K562 (cell line): ENCODE results near the gene RNF212B. TPM values are rescaled to one million over a fixed set of nuclear protein-coding genes. Genes with fewer than 3 reads are reported as not detected.

ENCODE experiments used
- ARNT ChIP-seq, 2 experiments: fragments of 450-650 bp; IDR thresholded peaks; 2 replicates each; pipeline ENCODE4 v1.6.1; 2016; ENCODE audit warnings: mild to moderate bottlenecking in 1 of 2
- HDAC1 ChIP-seq, 2 experiments: fragments of 450-650 bp; IDR thresholded peaks; 2 replicates each; pipeline ENCODE4 v1.6.1; 2016 to 2017; ENCODE audit warnings: inconsistent platforms in 1 of 2, mild to moderate bottlenecking in 1 of 2, moderate library complexity in 1 of 2
- HDGF ChIP-seq: fragments of 450-650 bp; IDR thresholded peaks from 2 replicates; pipeline ENCODE4 v1.6.1; 2016
- KAT8 ChIP-seq: fragments of 450-650 bp; IDR thresholded peaks from 2 replicates; pipeline ENCODE4 v1.6.1; 2016; ENCODE audit warnings: low read depth, mild to moderate bottlenecking
- KDM1A ChIP-seq, 2 experiments: fragments of 450-650 bp; IDR thresholded peaks; 2 replicates each; pipeline ENCODE4 v1.6.1; 2016; ENCODE audit warnings: mild to moderate bottlenecking in 2 of 2
- NR1H2 ChIP-seq: sonication (generic); formaldehyde crosslinking; IDR thresholded peaks from 2 replicates; pipeline ENCODE4 v1.4.0; 2020; ENCODE audit warnings: mild to moderate bottlenecking, missing genetic modification reagents
- SRSF3 ChIP-seq: fragments of 200-400 bp; formaldehyde crosslinking; IDR thresholded peaks from 2 replicates; pipeline ENCODE4 v1.6.1; 2016; ENCODE audit warnings: mild to moderate bottlenecking, low read length, moderate library complexity; ENCODE audit not compliant: insufficient read depth
- TGIF2 ChIP-seq: sonication (generic); formaldehyde crosslinking; IDR thresholded peaks from 2 replicates; pipeline ENCODE4 v1.8.1; 2022; ENCODE audit warnings: mild to moderate bottlenecking, missing genetic modification reagents, moderate library complexity
- TSC22D4 ChIP-seq: fragments of 450-650 bp; IDR thresholded peaks from 2 replicates; pipeline ENCODE4 v1.6.1; 2016; ENCODE audit warnings: missing genetic modification characterization, missing biosample characterization, control low read depth
- ZNF408 ChIP-seq: fragments of 250-450 bp; sonication (Bioruptor Pico); IDR thresholded peaks from 2 replicates; pipeline ENCODE4 v1.4.0; 2020; ENCODE audit warnings: low read depth, mild to moderate bottlenecking, moderate library complexity
- polyA plus RNA-seq, 8 experiments: library from polyadenylated mRNA; depleted of rRNA in 4 of 8; stranded (reverse) in 5 of 8; unstranded in 3 of 8; fragments of >200 nt; fragmentation: Nextera tagmentation in 2 of 8; fragmentation: Illumina TruSeq in 1 of 8; extraction: Ambion mirVana in 2 of 8; extraction: Trizol in 1 of 8; gene quantifications; 2 replicates each; pipeline versions ENCODE4 v1.2.1 to v1.2.3, GENCODE V29; 2011 to 2014; ENCODE audit warnings: inconsistent platforms in 1 of 8, missing spikeins in 1 of 8
- total RNA-seq, 7 experiments: library from RNA; depleted of rRNA in 6 of 7; stranded (reverse); fragments of >200 nt in 6 of 7; fragmentation: Illumina TruSeq in 2 of 7; extraction: Trizol in 2 of 7; gene quantifications; 2 replicates each; pipeline versions ENCODE4 v1.2.1 to v1.2.3, GENCODE V29; 2011 to 2021; ENCODE audit warnings: low replicate concordance in 1 of 7
- TF ChIP-seq, protein P1 (sequence below): fragments of 450-650 bp; IDR thresholded peaks from one replicate; pipeline ENCODE4 v1.6.1; 2018; ENCODE audit warnings: mild to moderate bottlenecking, moderate library complexity; ENCODE audit not compliant: partially characterized antibody
- TF ChIP-seq, protein P2 (sequence below): sonication (generic); formaldehyde crosslinking; IDR thresholded peaks from 2 replicates; pipeline ENCODE4 v1.8.1; 2023; ENCODE audit warnings: mild to moderate bottlenecking, missing genetic modification reagents
- TF ChIP-seq, protein P3 (sequence below): fragments of 450-650 bp; formaldehyde crosslinking; conservative IDR thresholded peaks from 2 replicates; pipeline ENCODE4 v1.4.0; 2022; ENCODE audit warnings: mild to moderate bottlenecking, missing genetic modification characterization
- TF ChIP-seq, protein P4 (sequence below): sonication (generic); formaldehyde crosslinking; IDR thresholded peaks from 2 replicates; pipeline ENCODE4 v1.8.1; 2022; ENCODE audit warnings: missing genetic modification reagents
- TF ChIP-seq, protein P5 (sequence below): fragments of 250-450 bp; sonication (Bioruptor Pico); IDR thresholded peaks from 2 replicates; pipeline ENCODE4 v1.8.0; 2022; ENCODE audit warnings: inconsistent platforms, mild to moderate bottlenecking, moderate library complexity, borderline replicate concordance
- TF ChIP-seq, protein P6 (sequence below): fragments of 250-450 bp; sonication (Bioruptor Pico); IDR thresholded peaks from 2 replicates; pipeline ENCODE4 v1.5.0; 2020; ENCODE audit warnings: mild to moderate bottlenecking
- TF ChIP-seq, protein P7 (sequence below): fragments of 250-450 bp; sonication (Bioruptor Pico); IDR thresholded peaks from 2 replicates; pipeline ENCODE4 v1.8.0; 2021; ENCODE audit warnings: moderate library complexity, mild to moderate bottlenecking, inconsistent platforms

RNF212B gene
- total and polyA plus RNA-seq, 9 of the 15 experiments (the other 6 are each of a cell fraction or from before 2014, with no cell fraction given): 0.15 to 0.43 (median 0.27) TPM; not detected in 3

DNA sequence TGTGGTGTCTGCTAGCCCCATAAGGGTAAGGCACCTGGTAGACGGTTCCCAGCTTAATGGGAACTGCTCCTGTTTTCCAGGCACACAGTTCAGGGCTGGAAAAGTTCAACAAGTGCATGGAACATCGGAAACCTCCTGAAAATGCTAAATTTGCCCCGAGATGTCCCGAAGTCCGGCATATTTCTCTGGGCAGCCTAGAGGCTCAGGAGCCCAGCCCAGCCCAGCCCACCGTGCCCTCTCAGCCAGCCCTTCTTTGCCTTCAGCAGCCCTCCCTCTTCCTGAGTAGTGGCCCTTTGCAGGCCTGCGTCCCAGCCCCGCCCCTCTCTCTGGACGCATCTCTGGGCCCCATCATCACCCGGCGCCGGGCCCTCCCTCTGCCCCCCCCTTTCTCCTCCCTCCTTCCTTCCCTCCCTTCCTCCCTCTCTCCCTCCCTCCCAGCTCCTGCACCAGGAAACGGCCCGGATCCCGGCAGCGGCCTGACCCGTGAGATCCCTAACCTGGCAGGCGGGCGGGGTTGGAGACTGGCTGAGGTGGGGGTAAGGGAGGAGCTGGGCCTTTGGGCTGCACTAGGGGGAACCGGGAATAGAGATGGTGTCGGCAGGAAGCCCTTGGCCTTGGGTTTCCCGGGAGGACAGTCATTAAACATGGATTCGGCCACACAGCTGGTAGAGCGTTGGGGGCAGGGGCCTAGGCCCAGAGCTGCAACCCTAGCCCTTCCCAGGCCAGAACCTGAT is 68.8 kb downstream of the RNF212B start, which contains the start of gene BCL2L2 (continued):
- TF ChIP-seq, protein P1, sequence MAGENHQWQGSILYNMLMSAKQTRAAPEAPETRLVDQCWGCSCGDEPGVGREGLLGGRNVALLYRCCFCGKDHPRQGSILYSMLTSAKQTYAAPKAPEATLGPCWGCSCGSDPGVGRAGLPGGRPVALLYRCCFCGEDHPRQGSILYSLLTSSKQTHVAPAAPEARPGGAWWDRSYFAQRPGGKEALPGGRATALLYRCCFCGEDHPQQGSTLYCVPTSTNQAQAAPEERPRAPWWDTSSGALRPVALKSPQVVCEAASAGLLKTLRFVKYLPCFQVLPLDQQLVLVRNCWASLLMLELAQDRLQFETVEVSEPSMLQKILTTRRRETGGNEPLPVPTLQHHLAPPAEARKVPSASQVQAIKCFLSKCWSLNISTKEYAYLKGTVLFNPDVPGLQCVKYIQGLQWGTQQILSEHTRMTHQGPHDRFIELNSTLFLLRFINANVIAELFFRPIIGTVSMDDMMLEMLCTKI: no peak
- no peak for TF ChIP-seq HDGF
- TF ChIP-seq, protein P2, sequence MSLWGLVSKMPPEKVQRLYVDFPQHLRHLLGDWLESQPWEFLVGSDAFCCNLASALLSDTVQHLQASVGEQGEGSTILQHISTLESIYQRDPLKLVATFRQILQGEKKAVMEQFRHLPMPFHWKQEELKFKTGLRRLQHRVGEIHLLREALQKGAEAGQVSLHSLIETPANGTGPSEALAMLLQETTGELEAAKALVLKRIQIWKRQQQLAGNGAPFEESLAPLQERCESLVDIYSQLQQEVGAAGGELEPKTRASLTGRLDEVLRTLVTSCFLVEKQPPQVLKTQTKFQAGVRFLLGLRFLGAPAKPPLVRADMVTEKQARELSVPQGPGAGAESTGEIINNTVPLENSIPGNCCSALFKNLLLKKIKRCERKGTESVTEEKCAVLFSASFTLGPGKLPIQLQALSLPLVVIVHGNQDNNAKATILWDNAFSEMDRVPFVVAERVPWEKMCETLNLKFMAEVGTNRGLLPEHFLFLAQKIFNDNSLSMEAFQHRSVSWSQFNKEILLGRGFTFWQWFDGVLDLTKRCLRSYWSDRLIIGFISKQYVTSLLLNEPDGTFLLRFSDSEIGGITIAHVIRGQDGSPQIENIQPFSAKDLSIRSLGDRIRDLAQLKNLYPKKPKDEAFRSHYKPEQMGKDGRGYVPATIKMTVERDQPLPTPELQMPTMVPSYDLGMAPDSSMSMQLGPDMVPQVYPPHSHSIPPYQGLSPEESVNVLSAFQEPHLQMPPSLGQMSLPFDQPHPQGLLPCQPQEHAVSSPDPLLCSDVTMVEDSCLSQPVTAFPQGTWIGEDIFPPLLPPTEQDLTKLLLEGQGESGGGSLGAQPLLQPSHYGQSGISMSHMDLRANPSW (CRISPR knock-in tag): no peak; the same call in 1 of the 2 replicates
- TF ChIP-seq, protein P3, sequence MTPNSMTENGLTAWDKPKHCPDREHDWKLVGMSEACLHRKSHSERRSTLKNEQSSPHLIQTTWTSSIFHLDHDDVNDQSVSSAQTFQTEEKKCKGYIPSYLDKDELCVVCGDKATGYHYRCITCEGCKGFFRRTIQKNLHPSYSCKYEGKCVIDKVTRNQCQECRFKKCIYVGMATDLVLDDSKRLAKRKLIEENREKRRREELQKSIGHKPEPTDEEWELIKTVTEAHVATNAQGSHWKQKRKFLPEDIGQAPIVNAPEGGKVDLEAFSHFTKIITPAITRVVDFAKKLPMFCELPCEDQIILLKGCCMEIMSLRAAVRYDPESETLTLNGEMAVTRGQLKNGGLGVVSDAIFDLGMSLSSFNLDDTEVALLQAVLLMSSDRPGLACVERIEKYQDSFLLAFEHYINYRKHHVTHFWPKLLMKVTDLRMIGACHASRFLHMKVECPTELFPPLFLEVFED (CRISPR knock-in tag): no peak
- TF ChIP-seq, protein P4, sequence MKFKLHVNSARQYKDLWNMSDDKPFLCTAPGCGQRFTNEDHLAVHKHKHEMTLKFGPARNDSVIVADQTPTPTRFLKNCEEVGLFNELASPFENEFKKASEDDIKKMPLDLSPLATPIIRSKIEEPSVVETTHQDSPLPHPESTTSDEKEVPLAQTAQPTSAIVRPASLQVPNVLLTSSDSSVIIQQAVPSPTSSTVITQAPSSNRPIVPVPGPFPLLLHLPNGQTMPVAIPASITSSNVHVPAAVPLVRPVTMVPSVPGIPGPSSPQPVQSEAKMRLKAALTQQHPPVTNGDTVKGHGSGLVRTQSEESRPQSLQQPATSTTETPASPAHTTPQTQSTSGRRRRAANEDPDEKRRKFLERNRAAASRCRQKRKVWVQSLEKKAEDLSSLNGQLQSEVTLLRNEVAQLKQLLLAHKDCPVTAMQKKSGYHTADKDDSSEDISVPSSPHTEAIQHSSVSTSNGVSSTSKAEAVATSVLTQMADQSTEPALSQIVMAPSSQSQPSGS (CRISPR knock-in tag): no peak
- peak in 1 of 2 experiments; percentile 35; a peak in 1 of 4 replicates for TF ChIP-seq ARNT (IDR thresholded peaks at IDR 0.05)
- no peak for TF ChIP-seq NR1H2 (CRISPR knock-in tag)
- TF ChIP-seq, protein P5, sequence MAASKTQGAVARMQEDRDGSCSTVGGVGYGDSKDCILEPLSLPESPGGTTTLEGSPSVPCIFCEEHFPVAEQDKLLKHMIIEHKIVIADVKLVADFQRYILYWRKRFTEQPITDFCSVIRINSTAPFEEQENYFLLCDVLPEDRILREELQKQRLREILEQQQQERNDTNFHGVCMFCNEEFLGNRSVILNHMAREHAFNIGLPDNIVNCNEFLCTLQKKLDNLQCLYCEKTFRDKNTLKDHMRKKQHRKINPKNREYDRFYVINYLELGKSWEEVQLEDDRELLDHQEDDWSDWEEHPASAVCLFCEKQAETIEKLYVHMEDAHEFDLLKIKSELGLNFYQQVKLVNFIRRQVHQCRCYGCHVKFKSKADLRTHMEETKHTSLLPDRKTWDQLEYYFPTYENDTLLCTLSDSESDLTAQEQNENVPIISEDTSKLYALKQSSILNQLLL (CRISPR knock-in tag): no peak
- TF ChIP-seq, protein P6, sequence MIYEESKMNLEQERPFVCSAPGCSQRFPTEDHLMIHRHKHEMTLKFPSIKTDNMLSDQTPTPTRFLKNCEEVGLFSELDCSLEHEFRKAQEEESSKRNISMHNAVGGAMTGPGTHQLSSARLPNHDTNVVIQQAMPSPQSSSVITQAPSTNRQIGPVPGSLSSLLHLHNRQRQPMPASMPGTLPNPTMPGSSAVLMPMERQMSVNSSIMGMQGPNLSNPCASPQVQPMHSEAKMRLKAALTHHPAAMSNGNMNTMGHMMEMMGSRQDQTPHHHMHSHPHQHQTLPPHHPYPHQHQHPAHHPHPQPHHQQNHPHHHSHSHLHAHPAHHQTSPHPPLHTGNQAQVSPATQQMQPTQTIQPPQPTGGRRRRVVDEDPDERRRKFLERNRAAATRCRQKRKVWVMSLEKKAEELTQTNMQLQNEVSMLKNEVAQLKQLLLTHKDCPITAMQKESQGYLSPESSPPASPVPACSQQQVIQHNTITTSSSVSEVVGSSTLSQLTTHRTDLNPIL (CRISPR knock-in tag): no peak
- TF ChIP-seq KDM1A (IDR thresholded peaks at IDR 0.05): no peak
- no peak for TF ChIP-seq TGIF2 (CRISPR knock-in tag)
- TF ChIP-seq SRSF3: no peak
- no peak for TF ChIP-seq TSC22D4 (tag)
- TF ChIP-seq, protein P7, sequence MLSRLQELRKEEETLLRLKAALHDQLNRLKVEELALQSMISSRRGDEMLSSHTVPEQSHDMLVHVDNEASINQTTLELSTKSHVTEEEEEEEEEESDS (CRISPR knock-in tag): no peak
- no peak for TF ChIP-seq KAT8
- TF ChIP-seq ZNF408 (CRISPR knock-in tag): no peak
- peak in 1 of 2 experiments; percentile 87; a peak in 2 of 4 replicates for TF ChIP-seq HDAC1 (IDR thresholded peaks at IDR 0.05)
